HG03066 (cell line): Measurements from ENCODE around the gene BMPER.

ENCODE experiments used
- ATAC-seq: cut with Tn5 transposase; IDR thresholded peaks from one replicate; pipeline ENCODE4 v1.9.1; 2021; ENCODE audit warnings: low read depth; ENCODE audit not compliant: unreplicated experiment

BMPER gene

GRCh38 chr7:34016876-34017275, 111.5 kb downstream of the BMPER start:
- no peak for ATAC-seq

GRCh38 chr7:34019301-34019790, 114.0 kb downstream of the BMPER start:
- no peak for ATAC-seq

GRCh38 chr7:34022626-34023025, 117.3 kb downstream of the BMPER start:
- no peak for ATAC-seq

GRCh38 chr7:34025600-34025999, 120.3 kb downstream of the BMPER start:
- ATAC-seq = no peak

GRCh38 chr7:34026481-34027190, 121.3 kb downstream of the BMPER start:
- no peak for ATAC-seq

- ATAC-seq = no peak
Observed at GRCh38 chr7:34031156-34031555, 125.8 kb downstream of the BMPER start.

GRCh38 chr7:34034728-34035127, 129.4 kb downstream of the BMPER start:
- ATAC-seq = no peak

GRCh38 chr7:34036051-34036920, 130.9 kb downstream of the BMPER start:
- ATAC-seq = no peak

GRCh38 chr7:34036972-34037792, 131.8 kb downstream of the BMPER start:
- ATAC-seq = no peak

GRCh38 chr7:34038816-34039470, 133.6 kb downstream of the BMPER start:
- no peak for ATAC-seq

GRCh38 chr7:34041707-34042106, 136.4 kb downstream of the BMPER start:
- ATAC-seq = no peak

- ATAC-seq = no peak
Observed at GRCh38 chr7:34042406-34042805, 137.1 kb downstream of the BMPER start.

GRCh38 chr7:34043461-34044305, 138.3 kb downstream of the BMPER start:
- ATAC-seq = no peak

- ATAC-seq = no peak
Observed at GRCh38 chr7:34044306-34044643, 138.9 kb downstream of the BMPER start.

GRCh38 chr7:34044734-34045353, 139.5 kb downstream of the BMPER start:
- no peak for ATAC-seq

- ATAC-seq = no peak
Observed at GRCh38 chr7:34048445-34048844, 143.1 kb downstream of the BMPER start.

- ATAC-seq = no peak
Observed at GRCh38 chr7:34054075-34054474, 148.7 kb downstream of the BMPER start.

- no peak for ATAC-seq
Observed at GRCh38 chr7:34057136-34057535, 151.8 kb downstream of the BMPER start.

GRCh38 chr7:34057956-34058355, 152.6 kb downstream of the BMPER start:
- no peak for ATAC-seq
